AG08395 (cell line): ENCODE data around the gene DNAJA1.
"Not testable (repeated sequence)": the region's sequence is repeated elsewhere in the genome, so short reads cannot be mapped to it uniquely, and the experiment has no call there.

Experiments
- DNase-seq: peaks from one replicate; pipeline ENCODE4 v3.0.0; 2012; ENCODE audit warnings: mixed read lengths, low spot score

Gene DNAJA1

GRCh38 chr9:33082128-33082527 lies 57.1 kb downstream of the DNAJA1 start:
- no peak for DNase-seq

DNA sequence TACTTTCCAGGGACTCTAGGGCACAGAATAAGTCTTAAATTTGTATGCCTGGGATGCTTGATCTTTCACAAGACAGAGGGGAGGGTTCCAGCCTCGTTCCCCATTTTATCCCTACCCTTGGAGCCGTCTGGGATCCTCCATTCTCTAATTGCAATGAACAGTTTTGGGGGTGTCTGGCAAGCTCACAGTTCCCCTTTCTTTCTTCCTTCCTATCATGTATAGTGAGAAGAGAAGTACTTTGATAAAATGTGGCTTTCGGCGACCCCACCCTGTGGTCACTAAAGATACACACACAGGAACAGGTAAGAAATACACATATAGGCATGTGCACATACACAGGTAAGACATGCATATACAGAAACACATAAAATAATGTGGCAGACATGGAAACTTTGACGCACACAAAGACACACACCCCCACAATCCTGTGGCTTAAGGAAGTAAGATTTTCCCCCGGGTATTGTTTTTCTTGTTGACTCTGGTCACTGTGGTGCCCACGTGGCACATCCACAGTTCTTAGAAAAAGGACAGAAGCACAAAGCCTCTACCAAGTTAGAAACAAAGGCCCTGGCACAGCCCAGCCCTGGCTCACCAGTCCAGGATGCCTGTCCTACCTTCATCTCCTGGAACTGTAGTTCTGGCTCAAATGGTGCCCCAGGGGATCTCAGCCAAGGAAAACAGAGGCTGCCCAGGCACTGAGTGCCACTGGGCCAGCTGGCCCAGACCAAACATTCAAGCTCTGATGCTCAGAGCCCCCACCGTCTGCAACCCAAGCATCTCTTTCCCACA lies 57.7 kb downstream of the DNAJA1 start:
- DNase-seq = no peak

DNA sequence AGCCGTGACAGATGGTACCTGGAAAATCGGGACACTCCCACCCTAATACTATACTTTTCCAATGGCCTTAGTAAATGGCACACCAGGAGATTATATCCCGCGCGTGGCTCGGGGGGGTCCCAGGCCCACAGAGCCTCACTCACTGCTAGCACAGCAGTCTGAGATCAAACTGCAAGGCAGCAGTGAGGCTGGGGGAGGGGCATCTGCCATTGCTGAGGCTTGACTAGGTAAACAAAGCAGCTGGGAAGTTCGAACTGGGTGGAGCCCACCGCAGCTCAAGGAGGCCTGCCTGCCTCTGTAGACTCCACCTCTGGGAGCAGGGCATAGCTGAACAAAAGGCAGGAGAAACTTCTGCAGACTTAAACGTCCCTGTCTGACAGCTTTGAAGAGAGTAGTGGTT lies 60.6 kb downstream of the DNAJA1 start:
- not testable (repeated sequence) for DNase-seq
